CD14-positive monocyte (primary cell): ENCODE data around the gene TRABD2B. TPM values are rescaled to one million over a fixed set of nuclear protein-coding genes. Genes with fewer than 3 reads are reported as not detected.

Source experiments
- DNase-seq, 3 donors: peaks; one replicate each; pipeline ENCODE4 v3.0.0-alpha.2; 2011 to 2022
- H2AFZ ChIP-seq: 2 replicates; pipeline ENCODE4 v1.6.0; 2012; ENCODE audit warnings: mild to moderate bottlenecking, low read depth, low read length, inconsistent platforms; ENCODE audit not compliant: insufficient read depth, poor library complexity, severe bottlenecking
- H3K27ac ChIP-seq, 2 donors: 1 replicate in 1 of 2; 2 replicates in 1 of 2; pipeline ENCODE4 v1.5.1; 2012 to 2013; ENCODE audit warnings: low read length in 2 of 2, control low read depth in 1 of 2, inconsistent platforms in 1 of 2, low read depth in 1 of 2, mild to moderate bottlenecking in 1 of 2
- H3K27me3 ChIP-seq, 2 donors: one replicate each; pipeline versions ENCODE4 v1.6.0 to v1.6.1; 2011 to 2013; ENCODE audit warnings: low read length in 2 of 2; ENCODE audit not compliant: control insufficient read depth in 2 of 2, insufficient read depth in 2 of 2
- H3K36me3 ChIP-seq, 2 donors: replicated peaks in 1 of 2; 1 replicate in 1 of 2; 2 replicates in 1 of 2; pipeline versions ENCODE4 v1.5.1 to v1.6.1; 2012 to 2013; ENCODE audit warnings: low read length in 2 of 2, control low read depth in 1 of 2, inconsistent platforms in 1 of 2, mild to moderate bottlenecking in 1 of 2; ENCODE audit not compliant: insufficient read depth in 2 of 2, control insufficient read depth in 1 of 2
- H3K4me1 ChIP-seq, 2 donors: 1 replicate in 1 of 2; 2 replicates in 1 of 2; pipeline versions ENCODE4 v1.5.1 to v1.6.1; 2012 to 2013; ENCODE audit warnings: low read length in 2 of 2, control low read depth in 1 of 2, inconsistent platforms in 1 of 2, mild to moderate bottlenecking in 1 of 2, moderate library complexity in 1 of 2; ENCODE audit not compliant: insufficient read depth in 2 of 2, control insufficient read depth in 1 of 2
- H3K4me2 ChIP-seq: replicated peaks from 2 replicates; pipeline ENCODE3; 2012; ENCODE audit warnings: low read length, moderate library complexity, mild to moderate bottlenecking; ENCODE audit not compliant: poor library complexity, severe bottlenecking; ENCODE audit errors: extremely low read depth
- H3K4me3 ChIP-seq, 3 experiments: fragments of 200-600 bp in 1 of 3; sonication (generic) in 1 of 3; replicated peaks in 1 of 3; 1 replicate in 2 of 3; 2 replicates in 1 of 3; pipeline ENCODE4 v1.5.1; 2011 to 2013; ENCODE audit warnings: low read length in 3 of 3, mild to moderate bottlenecking in 3 of 3, control low read depth in 2 of 3, low read depth in 2 of 3, inconsistent platforms in 1 of 3, moderate library complexity in 1 of 3
- H3K79me2 ChIP-seq: 2 replicates; pipeline ENCODE4 v1.6.0; 2012; ENCODE audit warnings: mild to moderate bottlenecking, control low read depth, inconsistent platforms, low read length, moderate library complexity; ENCODE audit not compliant: insufficient read depth
- H3K9ac ChIP-seq: 2 replicates; pipeline ENCODE4 v1.6.0; 2017; ENCODE audit warnings: low read length, mild to moderate bottlenecking; ENCODE audit not compliant: insufficient read depth, poor library complexity, severe bottlenecking
- H3K9me3 ChIP-seq, 2 donors: replicated peaks in 1 of 2; 1 replicate in 1 of 2; 2 replicates in 1 of 2; pipeline versions ENCODE4 v1.5.1 to v1.6.1; 2012 to 2013; ENCODE audit warnings: low read length in 2 of 2, control low read depth in 1 of 2; ENCODE audit not compliant: control insufficient read depth in 1 of 2, insufficient read depth in 1 of 2
- H4K20me1 ChIP-seq: 2 replicates; pipeline ENCODE4 v1.6.0; 2012; ENCODE audit warnings: mild to moderate bottlenecking, low read length, control low read depth, moderate library complexity; ENCODE audit not compliant: insufficient read depth
- H3K27ac Mint-ChIP-seq, 7 donors: one replicate each; pipeline ENCODE4 v1.8.0; 2020; ENCODE audit warnings: mild to moderate bottlenecking in 7 of 7, mixed read lengths in 7 of 7, moderate library complexity in 6 of 7, inconsistent platforms in 2 of 7
- H3K27me3 Mint-ChIP-seq, 3 donors: one replicate each; pipeline ENCODE4 v1.8.0; 2021 to 2022; ENCODE audit warnings: low read depth in 3 of 3, mild to moderate bottlenecking in 3 of 3, mixed read lengths in 3 of 3, moderate library complexity in 3 of 3, inconsistent platforms in 1 of 3
- H3K36me3 Mint-ChIP-seq, 2 donors: one replicate each; pipeline ENCODE4 v1.8.0; 2020; ENCODE audit warnings: mixed read lengths in 2 of 2, inconsistent platforms in 1 of 2, mild to moderate bottlenecking in 1 of 2
- H3K4me1 Mint-ChIP-seq: one replicate; pipeline ENCODE4 v1.8.0; 2020; ENCODE audit warnings: mild to moderate bottlenecking, mixed read lengths
- H3K4me3 Mint-ChIP-seq, 2 donors: one replicate each; pipeline ENCODE4 v1.8.0; 2020; ENCODE audit warnings: mild to moderate bottlenecking in 2 of 2, mixed read lengths in 2 of 2, moderate library complexity in 1 of 2
- H3K9me3 Mint-ChIP-seq, 7 donors: one replicate each; pipeline ENCODE4 v1.8.0; 2020 to 2022; ENCODE audit warnings: mixed read lengths in 7 of 7, mild to moderate bottlenecking in 6 of 7, moderate library complexity in 6 of 7, inconsistent platforms in 2 of 7
- WGBS: methylation state at CpG from one replicate; pipeline ENCODE4 v1.1.5; 2013; ENCODE audit warnings: missing lambda C conversion rate; ENCODE audit not compliant: insufficient coverage; 5-methylcytosine and 5-hydroxymethylcytosine counted together
- intact Hi-C, 2 donors: fragments of 100-400 bp; cut with micrococcal nuclease; formaldehyde crosslinking; loops; one replicate each; pipeline versions ENCODE4 v1.15.0 to v1.15.1; 2023
- polyA plus RNA-seq, 3 donors: library from polyadenylated mRNA; depleted of rRNA in 1 of 3; unstranded in 2 of 3; stranded (reverse) in 1 of 3; fragments of 300-500 nt in 2 of 3; fragments of >200 nt in 1 of 3; fragmentation: Illumina TruSeq in 2 of 3; gene quantifications; 1 replicate in 2 of 3; 2 replicates in 1 of 3; pipeline ENCODE4 v1.2.3, GENCODE V29; 2012 to 2021
- TF ChIP-seq, protein P1 (sequence below): fragments of 200-600 bp; IDR thresholded peaks from one replicate; pipeline ENCODE4 v1.8.0; 2022; ENCODE audit warnings: antibody characterized with exemption, mild to moderate bottlenecking

The TRABD2B gene
- polyA plus RNA-seq, 3 donors: not detected

DNA sequence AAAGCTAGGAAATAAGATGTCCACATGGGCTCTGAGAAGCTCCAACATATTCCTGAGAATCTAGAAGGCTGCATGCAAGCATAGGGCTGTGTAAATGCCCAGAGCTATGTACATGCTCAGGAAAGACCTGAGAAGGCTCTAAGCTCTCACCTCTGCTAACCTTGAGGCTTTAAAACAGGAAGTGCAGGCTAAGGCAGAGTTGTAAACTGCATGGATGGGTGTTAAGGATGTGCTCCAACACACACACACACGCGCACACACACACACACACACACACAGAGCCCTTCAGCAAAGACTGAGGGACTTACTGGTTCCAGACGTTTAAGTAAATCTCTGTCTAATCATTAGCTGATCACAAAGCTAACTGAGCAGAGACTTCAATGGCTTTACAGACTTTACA, 162.9 kb downstream of the TRABD2B start:
- Histone ChIP-seq H3K4me2 (no peak overlapping the region), H3K79me2 (no peaks in the 10 kb centered on the region), H3K4me1 (no peaks in the 10 kb centered on the region), H4K20me1 (no peaks in the 10 kb centered on the region), H2AFZ (no peak overlapping the region), H3K4me3 (no peak overlapping the region), H3K9ac (no peak overlapping the region), H3K27me3 (no peaks in the 10 kb centered on the region), H3K36me3 (no peaks in the 10 kb centered on the region), H3K27ac (no peak overlapping the region), H3K9me3 (peaks cover 0 to 2% of the 10 kb centered on the region in 2 donors)
- no peaks in the 10 kb centered on the region for H3K36me3 Mint-ChIP-seq
- TF ChIP-seq, protein P1, sequence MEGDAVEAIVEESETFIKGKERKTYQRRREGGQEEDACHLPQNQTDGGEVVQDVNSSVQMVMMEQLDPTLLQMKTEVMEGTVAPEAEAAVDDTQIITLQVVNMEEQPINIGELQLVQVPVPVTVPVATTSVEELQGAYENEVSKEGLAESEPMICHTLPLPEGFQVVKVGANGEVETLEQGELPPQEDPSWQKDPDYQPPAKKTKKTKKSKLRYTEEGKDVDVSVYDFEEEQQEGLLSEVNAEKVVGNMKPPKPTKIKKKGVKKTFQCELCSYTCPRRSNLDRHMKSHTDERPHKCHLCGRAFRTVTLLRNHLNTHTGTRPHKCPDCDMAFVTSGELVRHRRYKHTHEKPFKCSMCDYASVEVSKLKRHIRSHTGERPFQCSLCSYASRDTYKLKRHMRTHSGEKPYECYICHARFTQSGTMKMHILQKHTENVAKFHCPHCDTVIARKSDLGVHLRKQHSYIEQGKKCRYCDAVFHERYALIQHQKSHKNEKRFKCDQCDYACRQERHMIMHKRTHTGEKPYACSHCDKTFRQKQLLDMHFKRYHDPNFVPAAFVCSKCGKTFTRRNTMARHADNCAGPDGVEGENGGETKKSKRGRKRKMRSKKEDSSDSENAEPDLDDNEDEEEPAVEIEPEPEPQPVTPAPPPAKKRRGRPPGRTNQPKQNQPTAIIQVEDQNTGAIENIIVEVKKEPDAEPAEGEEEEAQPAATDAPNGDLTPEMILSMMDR: no peak
- no peak for DNase-seq
- peaks cover 0 to 11% (median 0%) of the 10 kb centered on the region in 3 donors for H3K27me3 Mint-ChIP-seq
- H3K27ac Mint-ChIP-seq: no peak overlapping the region
- H3K4me3 Mint-ChIP-seq: no peak overlapping the region
- no peaks in the 10 kb centered on the region for H3K4me1 Mint-ChIP-seq
- no CpG with 5 or more reads among the region's 3 CpGs for WGBS
- peaks cover 2 to 8% (median 3%) of the 10 kb centered on the region in 7 donors for H3K9me3 Mint-ChIP-seq
- intact Hi-C loops: no loop called here

DNA sequence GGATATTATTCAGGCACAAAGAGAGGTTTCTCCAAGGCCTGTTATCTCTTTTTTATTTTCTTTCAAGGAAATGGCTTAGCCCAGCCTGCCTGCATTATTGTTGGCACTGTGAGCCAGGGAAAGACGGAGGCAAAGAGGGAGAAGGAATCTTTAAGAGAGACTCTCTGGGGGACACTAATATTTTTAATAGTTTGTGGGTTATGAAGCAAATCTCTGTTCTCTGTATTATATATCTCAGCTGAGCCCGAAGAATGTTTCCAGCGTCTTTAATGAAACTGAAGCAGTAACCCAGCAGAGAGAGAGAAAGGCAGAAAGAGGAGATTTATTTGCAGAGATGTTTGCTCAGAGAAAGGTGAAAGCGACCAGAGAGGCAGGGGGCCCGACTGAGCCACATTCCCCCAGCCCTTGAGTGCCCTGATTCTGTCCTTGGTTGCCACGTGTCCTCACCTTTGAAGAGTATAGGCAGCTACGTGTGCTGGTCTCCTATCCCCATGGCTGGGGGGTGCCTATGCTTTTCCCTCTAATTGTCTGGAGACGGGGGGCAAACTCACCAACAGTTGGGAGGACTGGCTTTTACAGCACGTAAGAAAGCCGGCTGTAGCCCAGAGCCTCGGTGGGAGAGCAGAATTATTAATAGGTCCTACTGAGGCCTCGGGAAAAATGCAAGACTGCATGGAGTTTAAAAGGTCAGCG, 166.4 kb downstream of the TRABD2B start:
- H3K36me3 Mint-ChIP-seq: no peaks in the 10 kb centered on the region
- H3K27ac Mint-ChIP-seq: no peak overlapping the region
- TF ChIP-seq, protein P1: no peak
- peaks cover 0 to 11% (median 1%) of the 10 kb centered on the region in 3 donors for H3K27me3 Mint-ChIP-seq
- Histone ChIP-seq H3K79me2 (no peaks in the 10 kb centered on the region), H3K27ac (no peak overlapping the region), H3K4me3 (no peak overlapping the region), H2AFZ (no peak overlapping the region), H3K9me3 (no peaks in the 10 kb centered on the region), H3K9ac (no peak overlapping the region), H3K4me1 (no peaks in the 10 kb centered on the region), H3K4me2 (no peak overlapping the region), H4K20me1 (no peaks in the 10 kb centered on the region), H3K27me3 (no peaks in the 10 kb centered on the region), H3K36me3 (no peaks in the 10 kb centered on the region)
- H3K4me1 Mint-ChIP-seq: no peaks in the 10 kb centered on the region
- WGBS: 89% methylated on average over 10 of the region's 13 CpGs
- no peak for DNase-seq
- peaks cover 0 to 8% (median 3%) of the 10 kb centered on the region in 7 donors for H3K9me3 Mint-ChIP-seq
- intact Hi-C loops: no loop called here
- no peak overlapping the region for H3K4me3 Mint-ChIP-seq
